B cell (primary cell): ENCODE results near the gene IL4R. TPM values are rescaled to one million over a fixed set of nuclear protein-coding genes. Genes with fewer than 3 reads are reported as not detected.
"Not testable (repeated sequence)": the region's sequence is repeated elsewhere in the genome, so short reads cannot be mapped to it uniquely, and the experiment has no call there.

Experiments
- ATAC-seq: fragments of 200-7000 bp; cut with Tn5 transposase; one replicate; pipeline ENCODE4 v1.10.0; 2021; ENCODE audit warnings: low read depth, mild to moderate bottlenecking, moderate number of reproducible peaks, moderate library complexity
- CTCF ChIA-PET: fragments of 350-600 bp; sonication (Branson Sonifier 250); formaldehyde crosslinking; loops from one replicate; lab custom pipeline; 2021; ENCODE audit warnings: antibody characterized with exemption, inconsistent platforms; lab: Charles Lee
- POLR2A ChIA-PET: fragments of 350-600 bp; sonication (Branson Sonifier 250); formaldehyde crosslinking; loops from one replicate; lab custom pipeline; 2021; ENCODE audit warnings: antibody characterized with exemption; lab: Charles Lee
- DNase-seq: peaks from one replicate; pipeline ENCODE4 v3.0.0; 2013
- H2AFZ ChIP-seq: 2 replicates; pipeline ENCODE4 v1.6.1; 2012; ENCODE audit warnings: mild to moderate bottlenecking, low read depth, low read length; ENCODE audit not compliant: insufficient read depth, poor library complexity, severe bottlenecking
- H3K27ac ChIP-seq, 2 donors: 1 replicate in 1 of 2; 2 replicates in 1 of 2; pipeline ENCODE4 v1.5.1; 2012 to 2013; ENCODE audit warnings: low read length in 2 of 2, mild to moderate bottlenecking in 2 of 2, moderate library complexity in 1 of 2
- H3K27me3 ChIP-seq, 4 experiments: fragments of 200-600 bp in 1 of 4; sonication (generic) in 1 of 4; replicated peaks in 1 of 4; 1 replicate in 2 of 4; 2 replicates in 2 of 4; pipeline versions ENCODE4 v1.6.1 to v1.7.0; 2013 to 2016; ENCODE audit warnings: low read length in 3 of 4, mild to moderate bottlenecking in 2 of 4, mixed read lengths in 1 of 4, moderate library complexity in 1 of 4; ENCODE audit not compliant: insufficient read depth in 4 of 4, control insufficient read depth in 3 of 4; ENCODE audit errors: control extremely low read depth in 1 of 4
- H3K36me3 ChIP-seq, 2 experiments: replicated peaks in 1 of 2; 1 replicate in 1 of 2; 2 replicates in 1 of 2; pipeline versions ENCODE4 v1.6.1 to v1.7.1; 2013; ENCODE audit warnings: low read length in 1 of 2; ENCODE audit not compliant: insufficient read depth in 2 of 2, control insufficient read depth in 1 of 2; ENCODE audit errors: control extremely low read depth in 1 of 2, extremely low read depth in 1 of 2
- H3K4me1 ChIP-seq, 2 donors: fragments of 200-600 bp in 1 of 2; sonication (generic) in 1 of 2; 1 replicate in 1 of 2; 2 replicates in 1 of 2; pipeline versions ENCODE4 v1.5.1 to v1.6.1; 2013 to 2017; ENCODE audit warnings: low read length in 2 of 2; ENCODE audit not compliant: control insufficient read depth in 2 of 2, insufficient read depth in 2 of 2
- H3K4me2 ChIP-seq: replicated peaks from 2 replicates; pipeline ENCODE3; 2012; ENCODE audit warnings: mild to moderate bottlenecking, low read depth, low read length; ENCODE audit not compliant: poor library complexity, severe bottlenecking
- H3K4me3 ChIP-seq, 5 experiments: fragments of 200-600 bp in 1 of 5; sonication (generic) in 1 of 5; 1 replicate in 3 of 5; 2 replicates in 2 of 5; pipeline versions ENCODE4 v1.5.1 to v1.7.0; 2011 to 2016; ENCODE audit warnings: low read length in 4 of 5, mild to moderate bottlenecking in 4 of 5, low read depth in 2 of 5, control low read depth in 1 of 5, moderate library complexity in 1 of 5; ENCODE audit not compliant: insufficient read depth in 1 of 5; ENCODE audit errors: control extremely low read depth in 1 of 5, extremely low read depth in 1 of 5
- H3K79me2 ChIP-seq: fragments of 200-600 bp; sonication (generic); one replicate; pipeline ENCODE4 v1.6.0; 2016; ENCODE audit warnings: low read length; ENCODE audit not compliant: control insufficient read depth, insufficient read depth
- H3K9ac ChIP-seq: fragments of 200-600 bp; sonication (generic); 2 replicates; pipeline ENCODE4 v1.6.1; 2017; ENCODE audit warnings: mild to moderate bottlenecking, low read length, moderate library complexity
- H3K9me3 ChIP-seq, 3 donors: one replicate each; pipeline versions ENCODE4 v1.6.1 to v1.7.1; 2013; ENCODE audit warnings: low read length in 2 of 3; ENCODE audit not compliant: control insufficient read depth in 2 of 3, insufficient read depth in 1 of 3; ENCODE audit errors: control extremely low read depth in 1 of 3
- H4K20me1 ChIP-seq: 2 replicates; pipeline ENCODE4 v1.6.0; 2012; ENCODE audit warnings: mild to moderate bottlenecking, low read length; ENCODE audit not compliant: insufficient read depth, control insufficient read depth, poor library complexity, severe bottlenecking
- H3K27ac Mint-ChIP-seq: one replicate; pipeline ENCODE4 v1.8.0; 2021; ENCODE audit warnings: mixed read lengths
- H3K27me3 Mint-ChIP-seq: one replicate; pipeline ENCODE4 v1.8.0; 2021; ENCODE audit warnings: mixed read lengths
- H3K4me1 Mint-ChIP-seq: one replicate; pipeline ENCODE4 v1.8.0; 2021; ENCODE audit warnings: mixed read lengths
- H3K4me3 Mint-ChIP-seq: one replicate; pipeline ENCODE4 v1.8.0; 2021; ENCODE audit warnings: mixed read lengths
- H3K9me3 Mint-ChIP-seq: one replicate; pipeline ENCODE4 v1.8.0; 2022; ENCODE audit warnings: mixed read lengths; ENCODE audit not compliant: insufficient read depth
- EZH2 ChIP-seq: IDR thresholded peaks from 2 replicates; pipeline ENCODE4 v1.6.1; 2012; ENCODE audit warnings: borderline replicate concordance, low read depth, mild to moderate bottlenecking, moderate library complexity, low read length; ENCODE audit not compliant: insufficient read depth, poor library complexity, severe bottlenecking
- WGBS: methylation state at CpG from one replicate; pipeline ENCODE4 v1.1.5; 2013; ENCODE audit warnings: missing lambda C conversion rate; ENCODE audit not compliant: insufficient coverage; 5-methylcytosine and 5-hydroxymethylcytosine counted together
- intact Hi-C: fragments of 100-400 bp; cut with micrococcal nuclease; formaldehyde crosslinking; loops from one replicate; pipeline ENCODE4 v1.10.0; 2022
- polyA plus RNA-seq: library from polyadenylated mRNA; depleted of rRNA; stranded (reverse); fragments of >200 nt; gene quantifications from 2 replicates; pipeline ENCODE4 v1.2.3, GENCODE V29; 2012
- total RNA-seq, 2 donors: library from RNA; stranded (reverse); fragments of 120-200 nt in 1 of 2; gene quantifications; 1 replicate in 1 of 2; 2 replicates in 1 of 2; pipeline versions ENCODE4 v1.2.3 to v1.2.4, GENCODE V29; 2013 to 2022
- TF ChIP-seq, protein P1 (sequence below): fragments of 200-600 bp; IDR thresholded peaks from one replicate; pipeline ENCODE4 v1.8.0; 2022; ENCODE audit warnings: antibody characterized with exemption, mild to moderate bottlenecking

Gene IL4R
- total and polyA plus RNA-seq, 2 donors (not counting 1 experiment from before 2014, with no cell fraction given) = 311 to 966 TPM

DNA sequence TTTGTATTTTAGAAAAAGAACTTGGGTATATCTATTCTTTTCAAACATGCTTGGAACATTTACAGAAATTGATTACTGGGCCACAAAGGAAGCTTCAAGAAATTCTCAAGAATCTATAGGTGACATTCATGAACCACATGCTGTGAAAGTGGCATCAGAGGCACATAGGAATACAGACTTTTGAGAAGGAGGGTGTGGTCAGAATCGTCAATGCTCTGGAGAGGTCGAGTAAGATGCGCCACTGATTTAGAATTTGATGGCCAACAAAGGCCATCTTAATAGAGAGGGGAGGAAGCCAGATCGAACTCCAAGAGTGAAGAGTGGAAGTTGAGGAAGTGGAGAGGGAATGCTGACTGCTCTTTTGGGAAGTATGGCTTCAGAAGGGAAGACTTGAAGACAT lies 41.7 kb upstream of the IL4R start:
- ChIA-PET CTCF (interaction anchor here (0.6 to 1.3 kb wide), 3 partner anchors 16 to 96 kb away, joined by 3 read pairs; no protein-coding TSS in a partner anchor), POLR2A (interaction anchor here (0.7 kb wide), 2 partner anchors 38 to 50 kb away, joined by 4 read pairs; no protein-coding TSS in a partner anchor)
- intact Hi-C loops = no loop called here

DNA sequence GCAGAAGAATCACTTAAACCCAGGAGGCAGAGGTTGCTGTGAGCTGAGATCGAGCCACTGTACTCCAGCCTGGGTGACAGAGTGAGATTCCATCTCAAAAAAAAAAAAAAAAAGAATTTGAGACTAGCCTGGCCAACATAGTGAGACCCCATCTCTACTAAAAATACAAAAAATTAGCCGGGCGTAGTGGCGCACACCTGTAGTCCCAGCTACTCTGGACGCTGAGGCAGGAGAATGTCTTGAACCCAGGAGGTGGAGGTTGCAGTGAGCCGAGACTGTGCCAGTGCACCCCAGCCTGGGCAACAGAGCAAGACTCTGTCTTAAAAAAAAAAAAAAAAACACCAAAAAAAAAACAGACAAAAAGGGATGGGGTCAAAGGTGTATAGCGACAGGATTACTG lies 41.1 kb upstream of the IL4R start:
- H3K36me3 ChIP-seq, H3K27me3 Mint-ChIP-seq, H3K9ac ChIP-seq, H3K4me3 Mint-ChIP-seq, H3K27me3 ChIP-seq, H4K20me1 ChIP-seq, ATAC-seq, intact Hi-C loops, H2AFZ ChIP-seq, DNase-seq, H3K4me3 ChIP-seq, H3K4me2 ChIP-seq, H3K9me3 Mint-ChIP-seq, H3K9me3 ChIP-seq: not testable (repeated sequence)
- Mint-ChIP-seq H3K27ac (peak overlapping the region; percentile 87), H3K4me1 (peaks cover 68% of the 10 kb centered on the region)
- WGBS = 100% methylated on average over 3 of the region's 7 CpGs
- Histone ChIP-seq H3K27ac (peak overlapping the region; percentile 74 to 82), H3K79me2 (peaks cover 29% of the 10 kb centered on the region), H3K4me1 (peaks cover 71% of the 10 kb centered on the region in 2 donors)
- POLR2A ChIA-PET = interaction anchor here (0.7 to 1.8 kb wide), 4 partner anchors 18 to 93 kb away, joined by 3 to 6 read pairs (median 4); no protein-coding TSS in a partner anchor
- CTCF ChIA-PET = interaction anchor here (0.6 to 1.3 kb wide), 3 partner anchors 15 to 95 kb away, joined by 3 read pairs; no protein-coding TSS in a partner anchor

More for the DNA sequence above, 41.7 kb upstream of the IL4R start:
- Histone ChIP-seq H3K27ac (peak overlapping the region; percentile 19 to 82), H3K9me3 (no peaks in the 10 kb centered on the region), H3K4me1 (peaks cover 77 to 78% of the 10 kb centered on the region in 2 donors), H3K79me2 (peaks cover 34% of the 10 kb centered on the region), H3K4me3 (no peak overlapping the region), H3K9ac (no peak overlapping the region), H2AFZ (no peak overlapping the region), H4K20me1 (no peaks in the 10 kb centered on the region), H3K36me3 (no peaks in the 10 kb centered on the region), H3K4me2 (no peak overlapping the region), H3K27me3 (no peaks in the 10 kb centered on the region)
- 100% methylated on average over 3 of the region's 4 CpGs for WGBS
- no peaks in the 10 kb centered on the region for H3K27me3 Mint-ChIP-seq
- H3K9me3 Mint-ChIP-seq = no peaks in the 10 kb centered on the region
- peak overlapping the region; percentile 10 for H3K4me3 Mint-ChIP-seq
- TF ChIP-seq EZH2 = no peak
- TF ChIP-seq, protein P1, sequence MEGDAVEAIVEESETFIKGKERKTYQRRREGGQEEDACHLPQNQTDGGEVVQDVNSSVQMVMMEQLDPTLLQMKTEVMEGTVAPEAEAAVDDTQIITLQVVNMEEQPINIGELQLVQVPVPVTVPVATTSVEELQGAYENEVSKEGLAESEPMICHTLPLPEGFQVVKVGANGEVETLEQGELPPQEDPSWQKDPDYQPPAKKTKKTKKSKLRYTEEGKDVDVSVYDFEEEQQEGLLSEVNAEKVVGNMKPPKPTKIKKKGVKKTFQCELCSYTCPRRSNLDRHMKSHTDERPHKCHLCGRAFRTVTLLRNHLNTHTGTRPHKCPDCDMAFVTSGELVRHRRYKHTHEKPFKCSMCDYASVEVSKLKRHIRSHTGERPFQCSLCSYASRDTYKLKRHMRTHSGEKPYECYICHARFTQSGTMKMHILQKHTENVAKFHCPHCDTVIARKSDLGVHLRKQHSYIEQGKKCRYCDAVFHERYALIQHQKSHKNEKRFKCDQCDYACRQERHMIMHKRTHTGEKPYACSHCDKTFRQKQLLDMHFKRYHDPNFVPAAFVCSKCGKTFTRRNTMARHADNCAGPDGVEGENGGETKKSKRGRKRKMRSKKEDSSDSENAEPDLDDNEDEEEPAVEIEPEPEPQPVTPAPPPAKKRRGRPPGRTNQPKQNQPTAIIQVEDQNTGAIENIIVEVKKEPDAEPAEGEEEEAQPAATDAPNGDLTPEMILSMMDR = no peak
- H3K4me1 Mint-ChIP-seq = peaks cover 73% of the 10 kb centered on the region
- no peak for ATAC-seq
- no peak for DNase-seq
- peak overlapping the region; percentile 88 for H3K27ac Mint-ChIP-seq
